HG02870 (cell line): ENCODE measurements around the gene OXTR.
"Not testable (repeated sequence)": the region's sequence is repeated elsewhere in the genome, so short reads cannot be mapped to it uniquely, and the experiment has no call there.

Experiments used
- ATAC-seq: cut with Tn5 transposase; IDR thresholded peaks from one replicate; pipeline ENCODE4 v1.9.1; 2021; ENCODE audit warnings: mild to moderate bottlenecking, moderate library complexity; ENCODE audit not compliant: unreplicated experiment

The OXTR gene

GRCh38 chr3:8743021-8743601, 26.3 kb downstream of the OXTR start:
- no peak for ATAC-seq

GRCh38 chr3:8741581-8742261, 27.7 kb downstream of the OXTR start:
- no peak for ATAC-seq

DNA sequence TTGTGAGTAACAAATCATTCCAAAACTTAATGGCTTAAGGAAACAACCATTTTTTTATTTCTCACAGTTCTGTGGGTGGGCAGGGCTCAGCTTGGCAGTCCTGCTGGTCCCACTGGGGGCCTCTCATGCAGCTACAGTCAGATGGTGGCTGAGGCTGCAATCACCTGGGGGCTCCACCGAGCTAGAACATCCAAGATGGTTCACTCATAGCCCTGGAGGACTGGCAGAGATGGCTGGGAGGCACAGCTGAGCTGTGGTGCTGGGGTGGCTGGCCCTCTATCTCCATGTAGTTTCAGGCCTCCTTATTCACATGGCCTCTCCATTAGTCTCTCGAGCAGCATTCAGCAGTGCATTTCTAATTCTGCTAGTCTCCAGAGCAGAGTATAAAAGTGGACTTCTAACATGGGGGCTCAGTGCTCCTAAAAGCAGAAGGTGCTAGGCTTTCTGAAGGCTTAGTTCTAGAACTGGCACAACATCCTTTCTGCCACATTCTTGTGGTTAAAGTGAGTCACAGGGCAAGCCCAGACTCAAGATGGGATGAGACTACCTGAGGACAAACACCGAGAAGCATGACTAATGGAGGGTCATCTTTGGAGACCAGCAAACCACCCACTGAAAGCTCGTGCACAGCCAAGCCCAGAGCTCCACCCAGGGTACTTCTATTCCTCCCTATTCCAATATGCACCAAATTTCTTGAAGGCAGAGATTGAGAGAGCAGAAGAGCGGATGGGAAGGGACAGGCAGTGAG, 29.5 kb downstream of the OXTR start:
- no peak for ATAC-seq

- no peak for ATAC-seq
Observed at GRCh38 chr3:8738639-8739038, 30.8 kb downstream of the OXTR start.

DNA sequence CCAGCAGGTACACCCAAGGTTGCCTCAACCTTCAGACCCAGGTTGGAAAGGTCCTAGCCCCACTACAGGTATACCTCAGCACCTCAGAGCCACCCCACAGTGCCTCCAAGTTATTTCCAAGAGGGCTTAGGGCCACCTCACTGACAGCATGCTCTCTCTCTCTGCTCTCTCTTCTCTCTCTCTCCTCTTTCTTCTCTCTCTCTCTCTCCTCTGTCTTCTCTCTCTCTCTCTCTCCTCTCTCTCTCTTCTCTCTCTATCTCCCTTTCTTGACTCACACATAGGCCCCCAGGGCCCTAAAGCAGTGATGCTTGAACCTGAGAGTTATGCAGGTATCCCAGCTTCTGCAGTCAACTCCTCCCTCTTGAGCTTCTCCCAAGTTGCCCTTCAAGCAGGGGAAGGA, 31.6 kb downstream of the OXTR start:
- ATAC-seq, result no peak

GRCh38 chr3:8737301-8737700, 32.1 kb downstream of the OXTR start:
- no peak for ATAC-seq

DNA sequence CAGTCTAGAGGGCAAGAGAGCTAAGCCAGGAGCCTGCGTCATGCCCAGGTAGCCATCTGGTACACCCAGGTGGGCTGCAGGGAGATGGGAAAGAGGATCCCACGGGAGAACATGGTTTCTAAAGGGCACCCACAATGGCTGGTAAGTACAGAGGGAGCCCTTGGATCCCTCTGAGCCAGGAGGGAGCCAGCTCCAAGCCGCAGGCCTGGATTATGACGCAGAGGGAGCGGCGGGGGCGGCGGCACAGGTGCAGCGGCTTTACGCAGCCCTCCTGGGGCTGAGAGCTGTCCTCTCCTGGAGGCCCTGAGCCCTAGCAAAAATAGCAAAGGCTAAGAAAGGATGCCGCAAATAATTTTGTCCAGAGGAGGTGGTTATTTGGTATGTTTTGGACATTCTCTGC, 33.0 kb downstream of the OXTR start:
- ATAC-seq, result no peak

DNA sequence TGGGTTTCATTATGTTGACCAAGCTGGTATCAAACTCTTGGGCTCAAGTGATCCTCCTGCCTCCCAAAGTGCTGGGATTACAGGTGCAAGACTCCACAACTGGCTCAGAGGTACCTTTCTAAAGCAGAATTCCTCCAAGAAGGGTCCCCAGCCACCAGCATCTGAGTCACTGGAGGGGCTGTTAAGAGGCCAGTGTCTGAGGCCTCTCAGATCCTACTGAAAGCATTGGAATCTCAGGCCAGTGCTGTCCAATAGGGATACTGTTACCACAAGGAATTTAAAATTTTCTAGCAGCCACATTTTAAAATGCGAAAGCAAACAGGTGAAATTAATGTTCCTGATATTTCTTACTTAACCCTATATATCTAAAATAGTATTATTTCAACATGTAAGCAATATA, 34.5 kb downstream of the OXTR start:
- no peak for ATAC-seq

GRCh38 chr3:8734137-8734878, 35.1 kb downstream of the OXTR start:
- ATAC-seq, result no peak

GRCh38 chr3:8733332-8734094, 35.9 kb downstream of the OXTR start, which contains the start of gene CAV3:
TSS of gene CAV3 (plus strand) at chr3:8733802. CDS start at chr3:8733877, 75 bp downstream.
- ATAC-seq, result no peak

GRCh38 chr3:8732413-8732812, 37.0 kb downstream of the OXTR start:
- no peak for ATAC-seq

DNA sequence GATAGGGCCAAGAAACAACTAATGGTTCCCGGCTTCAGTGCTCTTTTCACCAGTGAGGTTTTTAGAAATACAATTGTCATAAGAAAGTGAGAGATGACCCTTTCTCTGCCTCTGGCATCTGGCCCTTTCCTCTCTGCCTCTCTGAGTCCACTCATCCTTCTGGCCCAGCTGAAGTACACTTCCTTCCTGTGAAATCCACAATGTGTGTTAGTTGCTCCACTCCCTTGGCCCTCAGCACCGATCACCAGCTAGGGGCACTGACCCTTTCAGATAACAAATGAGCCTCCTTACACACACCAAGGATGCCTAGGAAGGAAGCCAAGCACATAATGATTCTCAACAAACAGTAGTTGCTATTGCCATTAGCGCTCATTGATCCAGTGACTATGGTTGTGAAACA, 38.8 kb downstream of the OXTR start:
- no peak for ATAC-seq

DNA sequence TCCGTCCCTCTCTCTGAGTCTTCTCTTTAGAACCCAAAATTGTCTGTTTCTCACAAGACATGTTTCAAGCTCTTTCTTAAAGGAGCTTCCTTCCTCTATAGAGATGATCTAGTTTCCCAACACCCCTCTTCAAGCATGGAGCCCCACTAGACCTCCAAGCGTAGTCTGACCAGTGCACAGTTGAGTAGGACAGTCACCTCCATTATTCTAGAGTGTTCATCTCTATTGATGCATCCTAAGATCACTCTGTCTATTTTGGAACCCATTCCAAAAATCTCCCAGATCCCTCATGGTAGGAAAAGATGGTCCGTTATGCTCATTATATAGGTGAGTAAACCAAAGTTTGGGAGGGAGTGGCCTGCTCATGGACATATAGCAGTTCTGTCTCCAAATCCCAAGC, 39.9 kb downstream of the OXTR start:
- ATAC-seq, result no peak

- ATAC-seq, result no peak
Observed at GRCh38 chr3:8727605-8728512, 41.6 kb downstream of the OXTR start.

DNA sequence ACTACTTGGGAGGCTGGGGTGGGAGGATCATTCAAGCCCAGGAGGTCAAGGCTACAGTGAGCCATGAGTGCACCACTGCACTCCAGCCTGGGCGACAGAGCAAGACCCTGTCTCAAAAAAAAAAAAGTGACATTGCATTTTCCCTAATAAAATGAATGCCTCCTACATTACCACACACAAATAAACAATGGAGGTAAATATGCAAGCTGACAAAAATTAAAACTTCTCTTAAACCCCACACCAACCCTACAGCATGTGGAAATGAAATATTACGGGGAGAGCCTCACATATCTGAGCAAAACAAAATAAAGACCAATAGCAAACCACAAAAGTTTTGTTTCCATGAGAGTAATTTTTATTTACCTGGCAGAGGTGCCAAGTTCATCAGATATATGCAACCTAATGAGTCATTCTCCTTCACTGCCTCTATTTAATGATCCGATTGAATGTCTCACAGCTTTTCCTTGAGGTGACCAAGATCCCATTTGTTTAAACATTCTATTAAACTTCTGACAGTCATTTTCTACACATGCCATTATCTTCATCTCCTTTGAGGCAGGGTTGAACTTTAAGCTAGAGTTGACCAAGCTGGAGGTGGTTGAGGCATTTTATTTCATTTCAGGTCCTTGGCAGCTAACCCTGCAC, 45.2 kb downstream of the OXTR start:
- no peak for ATAC-seq

DNA sequence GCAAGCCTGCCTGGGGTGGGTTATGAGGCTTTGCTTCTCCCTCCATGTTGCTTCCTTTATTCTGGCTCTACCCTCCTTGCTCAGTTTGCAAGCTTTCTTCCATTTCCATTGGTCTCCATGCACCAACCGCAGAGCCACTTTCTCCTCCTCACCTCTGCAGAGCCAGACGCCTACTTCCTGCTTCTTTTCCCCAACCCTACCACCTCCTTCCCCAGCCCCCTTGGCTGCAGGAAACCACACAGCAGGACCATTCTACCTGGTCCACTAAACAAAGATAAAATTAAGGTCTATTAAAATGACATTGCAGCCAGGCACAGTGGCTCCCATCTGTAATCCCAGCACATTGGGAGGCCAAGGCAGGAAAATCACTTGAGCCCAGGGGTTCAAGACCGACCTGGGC, 45.8 kb downstream of the OXTR start:
- no peak for ATAC-seq

- no peak for ATAC-seq
Observed at GRCh38 chr3:8722808-8723207, 46.6 kb downstream of the OXTR start.

DNA sequence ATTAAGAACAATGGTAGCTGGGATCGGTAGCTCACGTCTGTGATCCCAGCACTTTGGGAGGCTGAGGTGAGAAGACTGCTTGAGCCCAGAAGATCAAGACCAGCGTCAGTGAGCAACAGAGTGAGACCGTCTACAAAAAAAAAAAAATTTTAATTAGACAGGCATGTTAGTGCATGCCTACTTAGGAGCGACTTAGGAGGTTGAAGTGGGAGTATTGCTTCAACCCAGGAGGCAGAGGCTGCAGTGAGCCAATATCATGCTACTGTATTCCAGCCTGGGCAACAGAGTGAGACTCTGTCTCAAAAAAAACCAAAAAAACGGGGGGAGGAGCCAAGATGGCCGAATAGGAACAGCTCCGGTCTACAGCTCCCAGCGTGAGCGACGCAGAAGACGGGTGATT, 53.7 kb downstream of the OXTR start:
- not testable (repeated sequence) for ATAC-seq
